OCI-LY7 (cell line): Measurements from ENCODE around the gene SH3RF3. TPM values are rescaled to one million over a fixed set of nuclear protein-coding genes. Genes with fewer than 3 reads are reported as not detected.

Source experiments
- BruUV-seq: library from RNA; stranded (reverse); fragments of 400-500 nt; replicated peaks from 2 replicates; lab custom pipeline; 2021; lab: Mats Ljungman, UMichigan
- CTCF ChIA-PET: fragments of 300-600 bp; sonication (Branson Sonifier 250); formaldehyde crosslinking; loops from one replicate; lab custom pipeline; 2022; ENCODE audit warnings: antibody characterized with exemption; ENCODE audit not compliant: unreplicated experiment; lab: Charles Lee
- POLR2A ChIA-PET: fragments of 300-600 bp; sonication (Branson Sonifier 250); formaldehyde crosslinking; loops from one replicate; lab custom pipeline; 2022; ENCODE audit warnings: antibody characterized with exemption; lab: Charles Lee
- DNase-seq: peaks from one replicate; pipeline ENCODE4 v3.0.0-alpha.2; 2015; ENCODE audit warnings: low spot score
- H2AFZ ChIP-seq: fragments of 200-600 bp; sonication (generic), shearing (Covaris generic); 2 replicates; pipeline ENCODE4 v1.6.1; 2014; ENCODE audit warnings: mild to moderate bottlenecking, antibody characterized with exemption, low read length, moderate library complexity
- H3K27ac ChIP-seq: fragments of 200-600 bp; sonication (generic); 2 replicates; pipeline ENCODE4 v1.5.1; 2014; ENCODE audit warnings: mixed run types, low read depth, mild to moderate bottlenecking, moderate library complexity, low read length, inconsistent platforms; ENCODE audit not compliant: poor library complexity, severe bottlenecking
- H3K36me3 ChIP-seq: fragments of 200-600 bp; sonication (generic); 2 replicates; pipeline ENCODE4 v1.6.1; 2014; ENCODE audit warnings: mild to moderate bottlenecking, antibody characterized with exemption, low read length, moderate library complexity, mixed read lengths; ENCODE audit not compliant: insufficient read depth
- H3K4me1 ChIP-seq: fragments of 200-600 bp; sonication (generic); 2 replicates; pipeline ENCODE4 v1.5.1; 2014; ENCODE audit warnings: mild to moderate bottlenecking, low read length; ENCODE audit not compliant: insufficient read depth, poor library complexity, severe bottlenecking
- H3K4me2 ChIP-seq: fragments of 200-600 bp; sonication (generic); 2 replicates; pipeline ENCODE4 v1.6.1; 2014; ENCODE audit warnings: mild to moderate bottlenecking, low read length
- H3K4me3 ChIP-seq: fragments of 200-600 bp; sonication (generic); 2 replicates; pipeline ENCODE4 v1.5.1; 2014; ENCODE audit warnings: mild to moderate bottlenecking, low read depth, low read length; ENCODE audit not compliant: poor library complexity, severe bottlenecking
- H3K79me2 ChIP-seq: fragments of 200-600 bp; sonication (generic); 2 replicates; pipeline ENCODE4 v1.6.1; 2016; ENCODE audit warnings: low read depth, mild to moderate bottlenecking, low read length, moderate library complexity, mixed read lengths; ENCODE audit not compliant: insufficient read depth
- H3K9me2 ChIP-seq: fragments of 200-600 bp; sonication (generic); 2 replicates; pipeline ENCODE4 v1.6.1; 2016; ENCODE audit warnings: mild to moderate bottlenecking, low read length, mixed read lengths; ENCODE audit not compliant: insufficient read depth
- H3K9me3 ChIP-seq: fragments of 200-600 bp; sonication (generic); 2 replicates; pipeline ENCODE4 v1.6.1; 2014; ENCODE audit warnings: mild to moderate bottlenecking, mixed run types, low read length, mixed read lengths
- H4K20me1 ChIP-seq: fragments of 200-600 bp; sonication (generic); 2 replicates; pipeline ENCODE4 v1.6.1; 2014; ENCODE audit warnings: mild to moderate bottlenecking, antibody characterized with exemption, low read length, moderate library complexity, mixed read lengths; ENCODE audit not compliant: insufficient read depth
- EZH2phosphoT487 ChIP-seq: fragments of 200-600 bp; sonication (generic); IDR thresholded peaks from 2 replicates; pipeline ENCODE4 v1.6.1; 2018; ENCODE audit warnings: low read depth, borderline replicate concordance, mild to moderate bottlenecking, mixed run types, antibody characterized with exemption, low read length, moderate library complexity, mixed read lengths
- intact Hi-C: fragments of 100-400 bp; cut with micrococcal nuclease; formaldehyde crosslinking; loops from one replicate; pipeline ENCODE4 v1.10.0; 2022; ENCODE audit not compliant: unreplicated experiment
- total RNA-seq, 2 experiments: library from RNA; depleted of rRNA in 1 of 2; stranded (reverse); fragments of >200 nt in 1 of 2; shearing (Covaris generic) in 1 of 2; gene quantifications; 2 replicates each; pipeline ENCODE4 v1.2.3, GENCODE V29; 2014 to 2022
- TF ChIP-seq, protein P1 (sequence below): fragments of 200-600 bp; sonication (generic); conservative IDR thresholded peaks from 2 replicates; pipeline ENCODE4 v1.5.1; 2014; ENCODE audit warnings: mild to moderate bottlenecking, antibody characterized with exemption, low read length, moderate library complexity, mixed read lengths

Gene SH3RF3
- total RNA-seq, 2 experiments from 2014 or later, result not detected

DNA sequence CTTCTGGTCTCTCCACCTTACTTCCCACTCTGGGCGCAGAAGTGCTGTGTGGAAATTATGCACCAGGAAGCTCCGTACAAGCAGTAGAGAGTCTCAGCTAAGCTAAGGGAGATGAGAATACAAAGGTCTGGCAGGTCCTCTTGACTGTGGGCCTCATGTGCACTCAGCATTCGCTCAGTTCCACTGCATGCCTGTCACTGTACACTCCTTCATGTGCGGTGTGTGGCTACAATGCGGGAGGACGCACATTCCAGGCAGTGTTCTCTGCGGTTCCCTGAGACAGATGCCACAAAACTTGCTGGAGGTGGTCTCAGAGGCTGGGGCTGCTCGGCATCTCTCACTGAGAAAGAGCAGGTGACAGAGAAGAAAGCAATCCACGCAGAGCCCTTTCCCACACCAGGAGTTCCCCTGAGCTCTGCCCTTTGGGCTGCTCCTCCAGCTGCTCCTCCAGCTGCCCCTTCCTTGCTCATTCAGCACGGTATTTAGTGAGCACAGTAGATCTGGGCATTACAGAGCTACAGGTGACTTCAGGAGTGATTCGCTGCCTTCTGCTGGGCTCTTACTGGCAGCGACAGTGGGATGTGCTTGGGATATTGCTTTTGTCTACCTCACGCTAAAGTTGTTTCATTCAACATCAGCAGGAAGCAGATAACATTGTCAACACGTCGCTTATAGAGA lies 176.6 kb downstream of the SH3RF3 start:
- ChIA-PET CTCF (no interaction called here), POLR2A (no interaction called here)
- Histone ChIP-seq H3K4me1 (no peaks in the 10 kb centered on the region), H2AFZ (no peak overlapping the region), H3K9me2 (no peaks in the 10 kb centered on the region), H3K4me2 (no peak overlapping the region), H3K79me2 (no peaks in the 10 kb centered on the region), H3K4me3 (no peak overlapping the region), H4K20me1 (no peaks in the 10 kb centered on the region), H3K27ac (no peak overlapping the region), H3K36me3 (no peaks in the 10 kb centered on the region), H3K9me3 (no peaks in the 10 kb centered on the region)
- BruUV-seq, result no TSS peak
- no peak for TF ChIP-seq EZH2phosphoT487
- TF ChIP-seq, protein P1, sequence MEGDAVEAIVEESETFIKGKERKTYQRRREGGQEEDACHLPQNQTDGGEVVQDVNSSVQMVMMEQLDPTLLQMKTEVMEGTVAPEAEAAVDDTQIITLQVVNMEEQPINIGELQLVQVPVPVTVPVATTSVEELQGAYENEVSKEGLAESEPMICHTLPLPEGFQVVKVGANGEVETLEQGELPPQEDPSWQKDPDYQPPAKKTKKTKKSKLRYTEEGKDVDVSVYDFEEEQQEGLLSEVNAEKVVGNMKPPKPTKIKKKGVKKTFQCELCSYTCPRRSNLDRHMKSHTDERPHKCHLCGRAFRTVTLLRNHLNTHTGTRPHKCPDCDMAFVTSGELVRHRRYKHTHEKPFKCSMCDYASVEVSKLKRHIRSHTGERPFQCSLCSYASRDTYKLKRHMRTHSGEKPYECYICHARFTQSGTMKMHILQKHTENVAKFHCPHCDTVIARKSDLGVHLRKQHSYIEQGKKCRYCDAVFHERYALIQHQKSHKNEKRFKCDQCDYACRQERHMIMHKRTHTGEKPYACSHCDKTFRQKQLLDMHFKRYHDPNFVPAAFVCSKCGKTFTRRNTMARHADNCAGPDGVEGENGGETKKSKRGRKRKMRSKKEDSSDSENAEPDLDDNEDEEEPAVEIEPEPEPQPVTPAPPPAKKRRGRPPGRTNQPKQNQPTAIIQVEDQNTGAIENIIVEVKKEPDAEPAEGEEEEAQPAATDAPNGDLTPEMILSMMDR, result no peak
- DNase-seq, result no peak
- intact Hi-C loops, result no loop called here

DNA sequence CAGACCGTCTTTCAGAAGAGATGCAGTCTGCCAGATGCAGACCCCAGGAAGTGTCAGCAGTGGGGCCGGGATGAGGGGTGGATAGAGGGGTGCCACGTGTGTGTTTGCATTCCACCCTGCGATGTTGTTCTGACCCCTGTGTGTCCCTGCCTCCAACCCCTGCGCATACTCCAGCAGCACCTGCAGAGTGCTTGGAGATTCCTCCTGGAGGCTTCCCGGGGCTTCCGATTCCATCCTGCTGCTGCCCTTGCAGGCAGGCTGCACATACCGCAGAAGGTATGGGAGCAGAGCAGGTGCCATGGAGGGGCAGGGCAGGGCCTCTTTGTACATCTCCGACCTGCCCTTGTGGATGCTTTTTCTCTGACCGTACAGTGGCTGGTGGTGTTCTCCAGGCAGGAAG lies 177.2 kb downstream of the SH3RF3 start:
- ChIA-PET CTCF (no interaction called here), POLR2A (no interaction called here)
- Histone ChIP-seq H3K4me3 (no peak overlapping the region), H3K79me2 (no peaks in the 10 kb centered on the region), H3K9me2 (no peaks in the 10 kb centered on the region), H3K4me2 (no peak overlapping the region), H3K9me3 (no peaks in the 10 kb centered on the region), H3K27ac (no peak overlapping the region), H3K4me1 (no peaks in the 10 kb centered on the region), H4K20me1 (no peaks in the 10 kb centered on the region), H2AFZ (no peak overlapping the region), H3K36me3 (no peaks in the 10 kb centered on the region)
- intact Hi-C loops, result no loop called here
- TF ChIP-seq EZH2phosphoT487, result no peak
- TF ChIP-seq, protein P1, result no peak
- no TSS peak for BruUV-seq
- no peak for DNase-seq

- no TSS peak for BruUV-seq
- Histone ChIP-seq H2AFZ (no peak overlapping the region), H3K4me2 (no peak overlapping the region), H3K9me3 (no peaks in the 10 kb centered on the region), H3K4me3 (no peak overlapping the region), H4K20me1 (no peaks in the 10 kb centered on the region), H3K36me3 (no peaks in the 10 kb centered on the region), H3K4me1 (no peaks in the 10 kb centered on the region), H3K9me2 (no peaks in the 10 kb centered on the region), H3K79me2 (no peaks in the 10 kb centered on the region), H3K27ac (no peak overlapping the region)
- CTCF ChIA-PET, result no interaction called here
- intact Hi-C loops, result no loop called here
- TF ChIP-seq, protein P1, result no peak
- no peak for TF ChIP-seq EZH2phosphoT487
- POLR2A ChIA-PET, result no interaction called here
- DNase-seq, result no peak
Observed at GRCh38 chr2:109311771-109312170, 182.8 kb downstream of the SH3RF3 start.
